H9 (cell line): ENCODE data around the gene LTBP4. TPM values are rescaled to one million over a fixed set of nuclear protein-coding genes. Genes with fewer than 3 reads are reported as not detected.
A peak's percentile ranks its signal among the peaks of the same experiment; 100 is the strongest.

ENCODE experiments used
- DNase-seq: peaks from one replicate; pipeline ENCODE4 v3.0.0-alpha.2; 2017
- H2AFZ ChIP-seq: one replicate; pipeline ENCODE4 v1.6.1; 2013; ENCODE audit warnings: mild to moderate bottlenecking, low read length, control low read depth, moderate library complexity
- H2AK5ac ChIP-seq: 2 replicates; pipeline ENCODE4 v1.6.1; 2013; ENCODE audit warnings: low read length, control low read depth, mixed read lengths; ENCODE audit not compliant: insufficient read length
- H2BK120ac ChIP-seq: one replicate; pipeline ENCODE4 v1.6.1; 2013; ENCODE audit warnings: low read depth, mild to moderate bottlenecking, low read length, control low read depth, inconsistent platforms; ENCODE audit not compliant: poor library complexity, severe bottlenecking
- H2BK12ac ChIP-seq: 2 replicates; pipeline ENCODE4 v1.6.1; 2013; ENCODE audit warnings: low read length, control low read depth, mixed read lengths, low read depth; ENCODE audit not compliant: insufficient read length
- H2BK15ac ChIP-seq: 2 replicates; pipeline ENCODE4 v1.6.1; 2013; ENCODE audit warnings: low read depth, low read length, control low read depth
- H2BK20ac ChIP-seq: one replicate; pipeline ENCODE4 v1.6.1; 2013; ENCODE audit warnings: low read depth, mild to moderate bottlenecking, low read length, control low read depth, inconsistent platforms; ENCODE audit not compliant: poor library complexity, severe bottlenecking
- H2BK5ac ChIP-seq: 2 replicates; pipeline ENCODE4 v1.6.1; 2013; ENCODE audit warnings: low read length, control low read depth, mixed read lengths; ENCODE audit not compliant: insufficient read length
- H3K14ac ChIP-seq: 2 replicates; pipeline ENCODE4 v1.6.1; 2013; ENCODE audit warnings: low read length, control low read depth; ENCODE audit not compliant: insufficient read depth
- H3K18ac ChIP-seq: 2 replicates; pipeline ENCODE4 v1.6.1; 2013; ENCODE audit warnings: low read depth, mild to moderate bottlenecking, mixed read lengths, low read length, control low read depth; ENCODE audit not compliant: insufficient read length
- H3K23ac ChIP-seq: 2 replicates; pipeline ENCODE4 v1.6.1; 2013; ENCODE audit warnings: low read length, control low read depth, mixed read lengths, low read depth; ENCODE audit not compliant: insufficient read length
- H3K23me2 ChIP-seq: 2 replicates; pipeline ENCODE4 v1.6.1; 2013; ENCODE audit warnings: low read depth, mild to moderate bottlenecking, mixed read lengths, low read length, control low read depth; ENCODE audit not compliant: insufficient read length, poor library complexity, severe bottlenecking
- H3K27ac ChIP-seq: 2 replicates; pipeline ENCODE4 v1.5.1; 2013; ENCODE audit warnings: low read length, control low read depth, mixed read lengths, low read depth; ENCODE audit not compliant: insufficient read length
- H3K27me3 ChIP-seq: 2 replicates; pipeline ENCODE4 v1.6.1; 2013; ENCODE audit warnings: low read length, control low read depth, inconsistent platforms; ENCODE audit not compliant: insufficient read depth
- H3K4ac ChIP-seq: 2 replicates; pipeline ENCODE4 v1.6.1; 2013; ENCODE audit warnings: low read depth, mild to moderate bottlenecking, control low read depth, inconsistent platforms, low read length, moderate library complexity
- H3K4me1 ChIP-seq: 2 replicates; pipeline ENCODE4 v1.6.1; 2013; ENCODE audit warnings: low read length, control low read depth, inconsistent platforms; ENCODE audit not compliant: insufficient read depth
- H3K4me2 ChIP-seq: 2 replicates; pipeline ENCODE4 v1.6.1; 2013; ENCODE audit warnings: low read length, control low read depth, mixed read lengths; ENCODE audit not compliant: insufficient read length, insufficient read depth
- H3K56ac ChIP-seq: 2 replicates; pipeline ENCODE4 v1.6.1; 2013; ENCODE audit warnings: low read depth, mild to moderate bottlenecking, mixed read lengths, low read length, control low read depth; ENCODE audit not compliant: insufficient read length
- H3K79me1 ChIP-seq: 2 replicates; pipeline ENCODE4 v1.6.1; 2013; ENCODE audit warnings: low read depth, mild to moderate bottlenecking, moderate library complexity, low read length, control low read depth, inconsistent platforms; ENCODE audit not compliant: insufficient read depth, poor library complexity, severe bottlenecking
- H3K79me2 ChIP-seq: 2 replicates; pipeline ENCODE4 v1.6.1; 2013; ENCODE audit warnings: low read length, control low read depth, inconsistent platforms; ENCODE audit not compliant: insufficient read depth
- H3K9ac ChIP-seq: 2 replicates; pipeline ENCODE4 v1.6.1; 2013; ENCODE audit warnings: low read length, control low read depth, mixed read lengths; ENCODE audit not compliant: insufficient read length; ENCODE audit errors: extremely low read depth
- H3K9me3 ChIP-seq: one replicate; pipeline ENCODE4 v1.6.1; 2013; ENCODE audit warnings: low read depth, low read length, inconsistent platforms; ENCODE audit not compliant: control insufficient read depth
- H3T11ph ChIP-seq: one replicate; pipeline ENCODE4 v1.6.1; 2013; ENCODE audit warnings: mild to moderate bottlenecking, low read length, control low read depth, inconsistent platforms
- H4K20me1 ChIP-seq: one replicate; pipeline ENCODE4 v1.6.1; 2013; ENCODE audit not compliant: control insufficient read depth, insufficient read length, insufficient read depth
- H4K5ac ChIP-seq: 2 replicates; pipeline ENCODE4 v1.6.1; 2013; ENCODE audit warnings: low read depth, mild to moderate bottlenecking, mixed read lengths, low read length, control low read depth; ENCODE audit not compliant: insufficient read length
- H4K8ac ChIP-seq: replicated peaks from 2 replicates; pipeline ENCODE4 v1.6.1; 2013; ENCODE audit warnings: low read length, control low read depth, mixed read lengths, low read depth; ENCODE audit not compliant: insufficient read length
- H4K91ac ChIP-seq: 2 replicates; pipeline ENCODE4 v1.6.1; 2013; ENCODE audit warnings: low read depth, mild to moderate bottlenecking, moderate library complexity, mixed read lengths, low read length, control low read depth; ENCODE audit not compliant: insufficient read length
- H3K27ac Mint-ChIP-seq, 3 experiments: 2 replicates in 2 of 3; 3 replicates in 1 of 3; pipeline ENCODE4 v1.8.0; 2020 to 2021; ENCODE audit warnings: mixed read lengths in 3 of 3, mild to moderate bottlenecking in 1 of 3, moderate library complexity in 1 of 3
- H3K27me3 Mint-ChIP-seq: 2 replicates; pipeline ENCODE4 v1.8.0; 2021; ENCODE audit warnings: low read depth, mild to moderate bottlenecking, moderate library complexity, mixed read lengths
- H3K36me3 Mint-ChIP-seq, 3 experiments: 2 replicates in 2 of 3; 3 replicates in 1 of 3; pipeline ENCODE4 v1.8.0; 2020 to 2021; ENCODE audit warnings: low read depth in 3 of 3, mixed read lengths in 3 of 3; ENCODE audit not compliant: insufficient read depth in 1 of 3
- H3K4me1 Mint-ChIP-seq, 2 experiments: 2 replicates each; pipeline ENCODE4 v1.8.0; 2020; ENCODE audit warnings: mixed read lengths in 2 of 2
- H3K4me3 Mint-ChIP-seq, 2 experiments: 2 replicates in 1 of 2; 3 replicates in 1 of 2; pipeline ENCODE4 v1.8.0; 2020 to 2021; ENCODE audit warnings: mild to moderate bottlenecking in 2 of 2, mixed read lengths in 2 of 2, moderate library complexity in 1 of 2
- H3K9me3 Mint-ChIP-seq, 2 experiments: 2 replicates in 1 of 2; 3 replicates in 1 of 2; pipeline ENCODE4 v1.8.0; 2020; ENCODE audit warnings: mild to moderate bottlenecking in 2 of 2, mixed read lengths in 2 of 2, moderate library complexity in 1 of 2
- WGBS: extraction: QIAGEN DNeasy Blood & Tissue Kit; methylation state at CpG from one replicate; pipeline ENCODE4 v1.1.7; 2013; ENCODE audit warnings: missing lambda C conversion rate, low lambda C conversion rate, mixed read lengths; ENCODE audit not compliant: insufficient read length; ENCODE audit errors: extremely low coverage; 5-methylcytosine and 5-hydroxymethylcytosine counted together
- total RNA-seq: library from RNA; stranded (reverse); gene quantifications from 2 replicates; pipeline ENCODE4 v1.2.1, GENCODE V29; 2021
- TF ChIP-seq, protein P1 (sequence below): fragments of 200-600 bp; sonication (generic); conservative IDR thresholded peaks from 3 replicates; pipeline ENCODE4 v1.8.0; 2021; ENCODE audit warnings: antibody characterized with exemption, mild to moderate bottlenecking

The LTBP4 gene
- total RNA-seq, 1 experiment from 2014 or later = 129 TPM

DNA sequence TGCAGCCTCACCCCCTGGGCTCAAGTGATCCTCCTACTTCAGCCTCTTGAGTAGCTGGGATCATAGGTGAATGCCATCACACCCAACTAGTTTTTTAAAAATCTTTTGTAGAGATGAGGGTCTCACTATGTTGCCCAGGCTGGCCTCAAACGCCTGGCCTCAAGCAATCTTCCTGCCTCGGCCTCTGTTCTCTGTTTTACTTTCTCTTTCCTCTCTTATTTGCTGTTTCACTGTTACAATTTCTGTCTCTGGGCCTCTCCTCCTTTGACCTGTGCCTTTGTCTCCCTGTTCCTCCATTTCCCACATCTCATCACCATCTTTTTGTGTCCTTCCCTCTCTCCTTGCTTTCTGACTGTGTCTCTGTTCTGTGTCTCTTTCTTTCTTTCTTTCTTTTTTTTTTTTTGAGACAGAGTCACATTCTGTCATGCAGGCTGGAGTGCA, 15.2 kb upstream of the LTBP4 start:
- H4K8ac ChIP-seq = no peak overlapping the region
- H2AK5ac ChIP-seq = no peak overlapping the region
- Mint-ChIP-seq H3K4me3 (no peak overlapping the region), H3K9me3 (no peaks in the 10 kb centered on the region), H3K36me3 (peaks cover 33 to 79% (median 60%) of the 10 kb centered on the region in 3 experiments), H3K27ac (peak overlapping the region in 1 of 3 experiments; percentile 69; a peak in 1 of 7 replicates), H3K27me3 (no peaks in the 10 kb centered on the region; the same call in 1 of the 2 replicates), H3K4me1 (no peaks in the 10 kb centered on the region)
- no peak overlapping the region for H3K9ac ChIP-seq
- no peak overlapping the region for H4K91ac ChIP-seq
- H4K5ac ChIP-seq = no peak overlapping the region
- no peak overlapping the region for H3K4me2 ChIP-seq
- H2BK20ac ChIP-seq = no peak overlapping the region
- H3K14ac ChIP-seq = no peak overlapping the region
- no peaks in the 10 kb centered on the region for H3K79me1 ChIP-seq
- no peaks in the 10 kb centered on the region for H4K20me1 ChIP-seq
- no peaks in the 10 kb centered on the region for H3K79me2 ChIP-seq
- no peak overlapping the region for H2BK12ac ChIP-seq
- H3K4me1 ChIP-seq = no peaks in the 10 kb centered on the region
- H3K23ac ChIP-seq = no peak overlapping the region
- TF ChIP-seq, protein P1, sequence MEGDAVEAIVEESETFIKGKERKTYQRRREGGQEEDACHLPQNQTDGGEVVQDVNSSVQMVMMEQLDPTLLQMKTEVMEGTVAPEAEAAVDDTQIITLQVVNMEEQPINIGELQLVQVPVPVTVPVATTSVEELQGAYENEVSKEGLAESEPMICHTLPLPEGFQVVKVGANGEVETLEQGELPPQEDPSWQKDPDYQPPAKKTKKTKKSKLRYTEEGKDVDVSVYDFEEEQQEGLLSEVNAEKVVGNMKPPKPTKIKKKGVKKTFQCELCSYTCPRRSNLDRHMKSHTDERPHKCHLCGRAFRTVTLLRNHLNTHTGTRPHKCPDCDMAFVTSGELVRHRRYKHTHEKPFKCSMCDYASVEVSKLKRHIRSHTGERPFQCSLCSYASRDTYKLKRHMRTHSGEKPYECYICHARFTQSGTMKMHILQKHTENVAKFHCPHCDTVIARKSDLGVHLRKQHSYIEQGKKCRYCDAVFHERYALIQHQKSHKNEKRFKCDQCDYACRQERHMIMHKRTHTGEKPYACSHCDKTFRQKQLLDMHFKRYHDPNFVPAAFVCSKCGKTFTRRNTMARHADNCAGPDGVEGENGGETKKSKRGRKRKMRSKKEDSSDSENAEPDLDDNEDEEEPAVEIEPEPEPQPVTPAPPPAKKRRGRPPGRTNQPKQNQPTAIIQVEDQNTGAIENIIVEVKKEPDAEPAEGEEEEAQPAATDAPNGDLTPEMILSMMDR = no peak
- no peaks in the 10 kb centered on the region for H3K23me2 ChIP-seq
- H3K9me3 ChIP-seq = no peaks in the 10 kb centered on the region
- H3K27ac ChIP-seq = no peak overlapping the region
- no peak overlapping the region for H3K4ac ChIP-seq
- H2BK15ac ChIP-seq = no peak overlapping the region
- no peak overlapping the region for H3K56ac ChIP-seq
- no peak overlapping the region for H3K18ac ChIP-seq
- WGBS = no CpG with 5 or more reads among the region's 2 CpGs
- H3K27me3 ChIP-seq = no peaks in the 10 kb centered on the region
- H3T11ph ChIP-seq = no peak overlapping the region
- H2BK120ac ChIP-seq = no peak overlapping the region
- no peak overlapping the region for H2AFZ ChIP-seq
- H2BK5ac ChIP-seq = no peak overlapping the region
- no peak for DNase-seq
